COR-L47 (cell line): Measurements from ENCODE around the gene TRAPPC4.
"Not testable (repeated sequence)": the region's sequence is repeated elsewhere in the genome, so short reads cannot be mapped to it uniquely, and the experiment has no call there.

ENCODE experiments used
- DNase-seq: peaks from one replicate; lab custom pipeline; 2025; lab: John Stamatoyannopoulos, UW

The TRAPPC4 gene, protein sequence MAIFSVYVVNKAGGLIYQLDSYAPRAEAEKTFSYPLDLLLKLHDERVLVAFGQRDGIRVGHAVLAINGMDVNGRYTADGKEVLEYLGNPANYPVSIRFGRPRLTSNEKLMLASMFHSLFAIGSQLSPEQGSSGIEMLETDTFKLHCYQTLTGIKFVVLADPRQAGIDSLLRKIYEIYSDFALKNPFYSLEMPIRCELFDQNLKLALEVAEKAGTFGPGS

DNA sequence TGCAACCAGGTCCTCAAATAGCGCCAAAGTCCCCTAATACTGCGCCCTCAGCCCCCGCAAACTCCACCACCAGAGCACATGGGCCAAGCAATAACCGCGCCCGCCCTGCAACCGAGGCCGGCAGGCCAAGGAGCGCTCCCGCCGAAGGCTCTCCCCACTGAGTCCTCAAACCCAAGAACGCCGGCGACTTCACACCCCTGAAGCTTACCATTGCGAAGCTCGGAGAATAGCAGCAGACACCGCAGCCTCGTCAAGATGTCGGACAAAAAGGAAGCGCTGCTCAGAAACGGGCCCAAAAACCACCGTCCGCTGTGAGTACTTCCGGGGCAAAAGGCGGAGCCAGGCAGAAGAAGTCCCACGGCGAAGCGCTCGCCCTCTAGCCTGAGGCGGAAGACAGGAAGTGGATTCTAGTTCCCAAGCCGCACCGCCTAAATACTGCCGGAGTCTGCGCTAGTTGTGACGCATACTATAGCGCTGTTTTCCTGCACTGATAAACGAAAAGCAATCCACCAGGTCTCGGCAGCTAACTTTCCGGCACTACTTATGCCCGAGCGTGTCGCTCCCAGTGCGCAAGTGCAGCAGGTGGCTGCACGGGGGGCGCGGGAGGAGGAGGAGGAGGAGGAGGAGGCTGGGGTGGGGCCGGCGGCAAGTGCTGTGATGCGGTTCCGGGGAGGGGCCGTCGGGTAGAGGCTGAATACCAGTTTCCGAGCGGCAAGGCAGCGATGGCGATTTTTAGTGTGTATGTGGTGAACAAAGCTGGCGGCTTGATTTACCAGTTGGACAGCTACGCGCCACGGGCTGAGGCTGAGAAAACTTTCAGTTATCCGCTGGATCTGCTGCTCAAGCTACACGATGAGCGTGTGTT is at the start of gene TRAPPC4, which contains the start of gene RPS25:
TSS of gene TRAPPC4 (plus strand) at position 693 of the 865 bp plus-strand sequence. CDS start at position 723, 30 bp downstream.
TSS of gene RPS25 (minus strand) at position 270 of the 865 bp plus-strand sequence. CDS start at position 211, 59 bp downstream.
- peak; percentile 94 for DNase-seq

DNA sequence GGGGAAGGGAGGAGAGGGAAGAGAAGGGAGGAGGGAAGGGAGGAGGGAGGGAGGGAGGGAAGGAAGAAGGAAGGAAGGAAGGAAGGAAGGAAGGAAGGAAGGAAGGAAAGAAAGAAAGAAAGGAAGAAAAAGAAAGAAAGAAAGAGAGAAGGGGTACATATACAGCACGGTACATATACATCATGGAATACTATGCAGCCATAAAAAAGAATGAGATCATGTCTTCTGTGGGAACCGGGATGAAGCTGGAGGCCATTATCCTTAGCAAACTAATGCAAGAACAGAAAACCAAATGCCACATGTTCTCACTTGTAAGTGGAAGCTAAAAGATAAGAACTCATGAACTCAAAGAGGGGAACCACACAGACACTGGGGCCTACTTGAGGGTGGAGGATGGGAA is 49.1 kb upstream of the TRAPPC4 start:
- DNase-seq, result not testable (repeated sequence)

DNA sequence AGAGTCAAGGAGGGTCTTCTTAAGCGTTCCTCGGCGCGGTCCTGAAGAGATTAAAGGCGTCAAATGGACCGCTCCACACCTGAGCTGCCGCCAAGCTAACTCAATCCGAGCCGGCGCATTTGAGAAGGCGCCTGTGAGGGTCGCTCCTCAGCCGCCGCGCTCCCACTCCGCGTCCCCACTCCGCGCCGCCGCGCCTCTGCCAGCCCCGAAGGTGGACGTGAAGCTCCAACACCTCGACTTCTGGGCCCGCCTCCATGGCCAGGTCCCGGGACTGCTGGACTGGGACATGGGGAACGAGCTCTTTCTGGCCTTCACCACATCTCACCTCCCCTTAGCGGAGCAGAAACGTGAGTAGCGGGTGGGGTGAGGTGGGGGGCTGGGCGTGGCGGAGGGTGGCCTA is 46.9 kb upstream of the TRAPPC4 start, which contains the start of gene FOXR1:
TSS of gene FOXR1 (plus strand) at position 116 of the 400 bp plus-strand sequence. CDS start at position 287, 171 bp downstream.
- DNase-seq, result no peak

DNA sequence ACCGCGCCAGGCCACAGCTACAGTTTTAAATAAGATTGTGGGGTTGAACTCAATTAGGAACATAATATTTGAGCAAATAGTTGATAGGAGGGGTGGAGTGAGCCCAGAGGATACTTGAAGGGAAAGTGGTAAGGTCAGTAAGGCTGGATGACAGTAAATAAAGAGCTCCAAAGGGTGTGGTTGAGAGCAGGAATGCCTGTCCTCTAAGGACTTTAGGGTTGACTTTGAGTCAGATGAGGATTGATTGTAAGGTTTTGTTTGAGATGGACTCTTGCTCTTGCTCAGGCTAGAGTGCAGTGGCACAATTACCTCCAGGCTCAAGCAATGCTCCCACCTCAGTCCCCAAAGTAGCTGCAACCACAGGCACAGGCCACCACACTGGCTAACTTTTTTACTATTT is 44.6 kb upstream of the TRAPPC4 start:
- no peak for DNase-seq

DNA sequence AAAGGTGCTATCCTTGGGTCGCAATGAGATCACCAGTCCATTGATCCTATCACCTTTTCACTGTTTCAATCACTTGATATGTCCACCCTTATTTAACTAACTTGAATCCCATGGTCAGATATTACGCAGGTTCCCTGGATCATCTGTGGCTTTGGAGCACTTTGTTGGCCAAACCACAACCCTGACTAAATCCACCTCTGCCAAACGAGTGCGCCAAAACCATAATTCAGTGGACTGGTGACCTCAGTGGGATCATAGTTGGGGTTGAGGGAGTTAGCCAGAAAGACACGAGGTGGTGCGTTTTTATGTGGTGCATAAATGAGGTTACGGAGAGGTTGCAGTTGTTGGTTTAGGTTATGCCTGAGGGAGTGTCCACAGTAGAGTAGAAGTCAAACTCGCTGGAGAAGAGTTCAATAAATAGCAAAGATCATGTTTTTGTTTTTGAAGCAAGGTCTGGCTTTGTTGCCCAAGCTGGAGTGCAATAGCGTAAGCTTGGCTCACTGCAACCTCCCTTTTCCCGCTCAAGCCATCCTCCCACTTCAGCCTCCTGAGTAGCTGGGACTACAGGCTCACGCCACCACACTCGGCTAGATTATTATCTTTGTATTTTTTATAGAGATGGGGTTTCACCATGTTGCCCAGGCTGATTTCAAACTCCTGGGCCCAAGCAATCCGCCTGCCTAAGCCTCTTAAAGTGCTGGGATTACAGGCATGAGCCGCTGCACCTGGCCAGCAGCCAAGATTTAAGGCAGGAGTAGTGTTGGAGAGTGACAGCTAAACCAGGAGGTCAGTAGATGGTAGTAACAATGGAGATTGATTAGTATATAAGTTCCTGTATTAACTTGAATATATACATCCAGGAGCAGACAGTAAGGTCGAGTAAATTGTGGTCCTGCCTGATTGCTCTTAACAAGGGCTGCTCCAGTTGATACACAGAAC is 42.5 kb upstream of the TRAPPC4 start:
- DNase-seq, result no peak

DNA sequence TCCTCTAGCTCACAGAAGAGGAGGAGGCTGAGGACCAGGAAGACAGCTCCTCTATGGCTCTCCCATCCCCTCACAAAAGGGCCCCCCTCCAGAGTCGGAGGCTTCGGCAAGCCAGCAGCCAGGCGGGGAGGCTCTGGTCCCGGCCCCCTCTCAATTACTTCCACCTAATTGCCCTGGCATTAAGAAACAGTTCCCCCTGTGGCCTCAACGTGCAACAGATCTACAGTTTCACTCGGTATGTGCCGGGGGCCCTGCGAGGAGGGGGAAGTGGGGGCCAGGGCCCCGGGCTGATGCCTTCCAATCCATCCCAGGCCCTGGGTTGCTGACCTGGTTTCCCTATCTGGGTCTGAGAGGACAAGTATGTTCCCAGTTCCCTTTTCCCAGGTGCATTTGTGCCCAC is 39.1 kb upstream of the TRAPPC4 start:
- DNase-seq, result no peak

DNA sequence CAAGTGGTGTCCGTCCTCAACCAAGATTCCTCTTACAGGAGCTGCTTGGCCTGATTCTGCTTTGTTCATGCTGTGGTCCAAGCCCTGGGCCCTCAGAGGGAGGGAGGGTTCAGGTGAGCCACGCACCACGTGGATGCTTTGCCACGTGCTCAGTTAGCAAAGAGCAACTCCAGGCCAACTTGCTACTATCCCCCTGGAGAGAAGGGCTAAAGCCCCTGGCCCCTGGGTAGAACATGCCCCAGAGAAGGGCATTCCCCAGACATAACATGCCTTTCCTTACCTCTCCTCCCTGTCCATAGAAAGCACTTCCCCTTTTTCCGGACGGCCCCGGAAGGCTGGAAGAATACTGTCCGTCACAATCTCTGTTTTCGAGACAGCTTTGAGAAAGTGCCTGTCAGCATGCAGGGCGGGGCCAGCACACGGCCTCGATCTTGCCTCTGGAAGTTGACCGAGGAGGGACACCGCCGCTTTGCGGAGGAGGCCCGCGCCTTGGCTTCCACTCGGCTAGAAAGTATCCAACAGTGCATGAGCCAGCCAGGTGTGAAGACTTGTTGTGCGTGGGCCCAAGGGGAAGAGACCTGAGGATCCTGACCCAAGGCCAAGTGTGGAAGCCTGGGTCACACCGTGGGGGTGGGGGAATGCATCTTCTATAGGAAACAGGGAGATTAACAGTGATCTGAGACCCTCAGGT is 38.2 kb upstream of the TRAPPC4 start:
- no peak for DNase-seq

DNA sequence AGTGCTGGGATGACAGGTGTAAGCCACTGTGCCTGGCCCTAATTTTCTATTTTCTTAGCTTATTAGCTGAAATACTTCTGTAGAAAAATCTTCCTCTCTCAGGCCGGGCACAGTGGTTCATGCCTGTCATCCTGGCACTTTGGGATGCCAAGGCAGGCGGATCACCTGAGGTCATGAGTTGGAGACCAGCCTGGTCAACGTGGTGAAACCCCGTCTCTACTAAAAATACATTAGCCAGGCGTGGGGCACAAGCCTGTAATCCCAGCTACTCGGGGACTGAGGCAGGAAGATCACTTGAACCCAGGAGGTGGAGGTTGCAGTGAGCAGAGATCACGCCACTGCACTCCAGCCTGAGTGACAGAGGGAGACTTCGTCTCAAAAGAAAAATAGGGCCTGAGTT is 34.2 kb upstream of the TRAPPC4 start:
- not testable (repeated sequence) for DNase-seq

DNA sequence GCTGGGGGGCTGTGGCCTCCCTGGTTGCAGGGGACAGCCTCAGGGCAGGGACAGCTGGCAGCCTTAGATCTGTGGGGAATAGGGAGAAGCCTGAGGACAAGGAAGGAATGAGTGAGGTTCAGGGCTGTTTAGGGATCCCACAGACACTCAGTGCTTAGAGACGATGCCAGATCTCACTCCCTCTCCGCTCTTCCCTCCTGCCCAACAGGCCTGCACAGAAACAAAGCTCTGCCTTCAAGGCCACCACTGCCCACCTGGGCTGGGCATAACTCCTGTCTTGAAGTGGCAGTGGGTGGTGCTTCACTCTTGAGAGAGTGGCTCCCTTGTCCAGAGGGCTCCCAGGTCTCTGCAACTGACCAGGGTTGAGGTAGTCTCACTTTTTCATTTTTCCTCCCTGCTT is 33.7 kb upstream of the TRAPPC4 start:
- DNase-seq, result no peak

DNA sequence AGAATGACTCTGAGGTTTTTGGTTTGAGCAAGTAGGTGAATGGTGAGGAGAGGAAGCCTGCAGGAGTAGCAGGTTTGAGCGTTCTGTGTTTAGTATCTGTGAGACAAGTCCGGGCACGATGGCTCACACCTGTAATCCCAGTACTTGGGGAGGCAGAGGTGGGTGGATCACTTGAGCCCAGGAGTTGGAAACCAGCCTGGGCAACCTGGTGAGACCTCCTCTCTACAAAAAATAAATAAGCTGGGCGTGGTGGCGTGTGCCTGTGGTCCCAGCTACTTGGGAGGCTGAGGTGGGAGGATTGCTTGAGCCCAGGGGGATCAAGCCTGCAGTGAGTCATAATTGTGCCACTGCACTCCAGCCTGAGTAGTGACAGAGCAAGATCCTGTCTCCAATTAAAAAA is 30.3 kb upstream of the TRAPPC4 start:
- DNase-seq, result no peak

DNA sequence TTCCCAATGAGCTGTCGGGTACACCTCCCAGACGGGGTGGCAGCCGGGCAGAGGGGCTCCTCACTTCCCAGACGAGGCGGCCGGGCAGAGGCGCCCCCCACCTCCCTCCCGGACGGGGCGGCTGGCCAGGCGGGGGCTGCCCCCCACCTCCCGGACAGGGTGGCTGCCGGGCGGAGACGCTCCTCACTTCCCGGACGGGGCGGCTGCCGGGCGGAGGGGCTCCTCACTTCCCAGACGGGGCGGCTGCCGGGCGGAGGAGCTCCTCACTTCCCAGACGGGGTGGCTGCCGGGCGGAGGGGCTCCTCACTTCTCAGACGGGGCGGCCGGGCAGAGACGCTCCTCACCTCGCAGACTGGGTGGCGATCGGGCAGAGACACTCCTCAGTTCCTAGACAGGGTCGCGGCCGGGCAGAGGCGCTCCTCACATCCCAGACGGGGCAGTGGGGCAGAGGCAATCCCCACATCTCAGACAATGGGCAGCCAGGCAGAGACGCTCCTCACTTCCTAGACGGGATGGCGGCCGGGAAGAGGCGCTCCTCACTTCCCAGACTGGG is 27.0 kb upstream of the TRAPPC4 start:
- DNase-seq, result not testable (repeated sequence)

DNA sequence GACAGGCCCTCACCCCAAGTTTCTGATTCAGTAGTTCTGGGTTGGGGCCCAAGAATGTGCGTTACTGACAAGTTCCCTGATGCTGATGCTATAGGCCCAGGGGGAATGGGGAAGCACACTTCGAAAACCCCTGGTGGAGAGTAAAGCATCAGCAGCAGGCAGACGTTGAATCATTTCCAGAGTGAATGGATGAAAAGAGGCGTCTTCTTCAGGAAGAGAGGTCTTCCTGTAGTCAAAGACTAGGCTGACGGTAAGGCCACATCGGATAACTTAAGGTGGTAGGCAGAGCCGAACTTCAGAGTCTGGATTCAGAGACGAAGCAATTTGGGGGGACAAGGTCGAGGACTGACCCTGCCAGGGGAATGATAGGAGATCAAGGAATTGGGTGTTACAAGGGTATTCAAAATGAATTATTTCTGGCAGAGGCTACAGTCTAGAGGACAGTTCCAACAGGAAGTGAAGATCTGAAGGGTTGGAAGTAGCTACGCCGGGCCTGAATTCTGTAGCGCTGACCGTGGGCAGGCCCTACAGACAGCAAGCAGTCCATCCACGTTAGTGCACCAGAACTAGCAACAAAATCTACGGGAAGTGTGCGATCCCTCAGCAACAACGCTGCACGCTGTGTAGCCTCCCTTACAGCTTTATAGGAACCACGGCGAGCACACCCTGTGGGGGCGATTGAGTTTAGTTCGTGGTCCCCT is 21.5 kb upstream of the TRAPPC4 start:
- DNase-seq, result no peak

DNA sequence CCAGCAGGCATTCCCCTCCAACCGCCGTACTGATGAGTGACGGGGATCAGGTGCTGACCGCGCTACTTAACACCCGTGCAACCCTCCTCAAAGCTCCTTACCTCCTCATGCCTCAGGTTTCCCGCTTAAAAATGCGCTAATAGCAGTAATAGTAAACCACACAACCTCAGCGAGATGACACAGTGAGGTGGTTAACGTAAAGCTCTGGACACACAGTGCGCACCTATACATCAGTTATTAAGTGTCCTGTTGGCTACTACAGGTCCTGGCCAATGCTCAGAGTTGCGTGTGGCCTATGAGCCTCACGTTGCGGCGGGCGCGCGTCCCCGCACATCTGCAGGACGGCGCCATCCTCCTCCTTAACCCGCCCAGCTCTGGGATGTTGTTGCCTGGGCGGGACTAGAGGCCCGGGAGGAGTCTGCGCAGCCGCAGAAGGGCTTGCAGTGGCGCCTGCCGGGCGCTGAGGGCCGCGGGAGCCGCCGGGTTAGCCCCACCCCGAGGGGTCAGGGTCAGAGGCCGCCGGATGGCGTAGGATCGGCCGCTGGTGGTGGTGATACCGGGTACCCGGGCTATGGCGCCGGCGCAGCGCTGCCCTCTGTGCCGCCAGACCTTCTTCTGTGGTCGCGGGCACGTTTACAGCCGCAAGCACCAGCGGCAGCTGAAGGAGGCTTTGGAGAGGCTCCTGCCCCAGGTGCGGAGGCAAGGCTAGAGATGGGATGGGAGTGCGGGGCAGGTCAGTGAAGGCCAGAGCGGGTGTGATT is 20.8 kb upstream of the TRAPPC4 start, which contains the start of gene CENATAC:
TSS of gene CENATAC (plus strand) at position 512 of the 761 bp plus-strand sequence. CDS start at position 572, 60 bp downstream.
- peak; percentile 88 for DNase-seq

DNA sequence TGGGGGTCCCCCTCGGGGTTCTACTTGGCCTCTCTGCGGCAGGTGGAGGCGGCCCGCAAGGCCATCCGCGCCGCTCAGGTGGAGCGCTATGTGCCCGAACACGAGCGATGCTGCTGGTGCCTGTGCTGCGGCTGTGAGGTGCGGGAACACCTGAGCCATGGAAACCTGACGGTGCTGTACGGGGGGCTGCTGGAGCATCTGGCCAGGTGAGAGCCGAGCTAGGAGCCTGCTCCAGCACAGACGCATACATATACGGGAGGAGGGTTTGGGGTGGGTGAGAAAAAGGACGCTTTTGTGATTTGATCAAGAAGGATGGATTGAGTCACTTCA is 20.2 kb upstream of the TRAPPC4 start:
- DNase-seq, result no peak

DNA sequence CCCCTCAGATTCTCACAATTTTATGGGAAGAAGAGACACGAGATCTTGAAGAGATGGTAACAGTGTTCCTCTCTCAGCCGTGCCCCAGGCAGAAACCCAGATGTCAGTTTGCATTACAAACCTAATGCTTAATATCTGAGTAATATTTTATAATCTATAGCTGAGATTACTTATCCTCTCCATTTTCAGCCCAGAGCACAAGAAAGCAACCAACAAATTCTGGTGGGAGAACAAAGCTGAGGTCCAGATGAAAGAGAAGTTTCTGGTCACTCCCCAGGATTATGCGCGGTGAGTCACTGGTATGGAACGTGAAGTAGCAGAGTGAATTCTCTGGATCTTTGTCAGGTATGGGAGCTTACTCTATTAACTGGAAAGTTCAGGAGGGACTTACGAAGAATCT is 19.7 kb upstream of the TRAPPC4 start:
- no peak for DNase-seq

DNA sequence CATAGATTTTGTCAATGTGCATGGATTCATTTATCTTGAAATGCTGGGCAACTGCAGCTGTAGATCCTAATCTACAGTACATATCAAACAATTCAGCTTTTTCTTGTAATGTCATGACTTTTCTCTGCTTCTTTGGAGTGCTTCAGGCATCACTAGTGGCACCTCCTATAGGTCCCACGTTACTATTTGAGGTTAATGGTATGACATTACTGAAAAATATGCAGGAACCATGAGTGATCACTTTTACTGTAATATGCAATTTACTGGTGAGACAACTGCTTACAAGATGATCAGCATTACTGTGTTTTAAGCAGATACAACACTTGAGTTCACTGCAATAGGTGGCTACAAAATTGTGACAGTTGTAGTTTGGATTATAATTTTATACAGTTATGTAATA is 17.7 kb upstream of the TRAPPC4 start:
- no peak for DNase-seq

DNA sequence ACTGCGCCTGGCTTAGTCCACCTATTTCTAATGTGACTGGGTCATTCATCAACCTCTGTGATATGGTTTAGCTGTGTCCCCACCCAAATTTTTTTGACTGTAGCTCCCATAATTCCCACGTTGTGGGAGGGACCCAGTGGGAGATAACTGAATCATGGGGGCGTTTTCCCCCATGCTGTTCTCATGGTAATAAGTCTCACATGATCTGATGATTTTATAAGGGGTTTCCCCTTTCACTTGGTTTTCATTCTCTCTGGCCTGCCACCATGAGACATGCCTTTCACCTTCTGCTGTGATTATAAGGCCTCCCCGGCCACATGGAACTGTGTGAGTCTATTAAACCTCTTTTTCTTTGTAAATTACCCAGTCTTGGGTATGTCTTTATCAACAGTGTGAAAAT is 11.9 kb upstream of the TRAPPC4 start:
- no peak for DNase-seq

DNA sequence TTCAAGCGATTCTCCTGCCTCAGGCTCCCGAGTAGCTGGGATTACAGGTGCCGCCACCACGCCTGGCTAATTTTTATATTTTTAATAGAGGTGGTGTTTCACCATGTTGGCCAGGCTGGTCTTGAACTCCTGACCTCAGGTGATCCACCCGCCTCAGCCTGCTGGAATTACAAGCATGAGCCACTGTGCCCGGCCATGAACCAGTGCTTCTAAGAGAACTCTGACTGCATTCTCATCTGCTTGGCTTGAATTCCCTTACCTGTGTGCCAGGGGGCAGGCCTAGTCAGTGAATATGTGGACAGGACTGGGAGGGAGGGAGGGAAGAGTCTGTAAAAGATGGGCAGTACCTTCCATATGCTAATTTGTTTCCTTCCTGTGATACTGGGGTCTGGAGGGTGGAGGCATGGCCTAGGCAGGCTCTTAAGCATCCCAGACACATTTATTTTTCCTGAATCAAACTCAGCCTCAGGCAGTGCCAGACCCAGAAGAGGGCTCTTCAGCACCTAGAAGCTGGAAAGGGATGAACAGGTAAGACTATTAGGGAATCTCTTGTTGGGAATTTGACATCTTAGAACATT is 7.0 kb upstream of the TRAPPC4 start:
- no peak for DNase-seq

DNA sequence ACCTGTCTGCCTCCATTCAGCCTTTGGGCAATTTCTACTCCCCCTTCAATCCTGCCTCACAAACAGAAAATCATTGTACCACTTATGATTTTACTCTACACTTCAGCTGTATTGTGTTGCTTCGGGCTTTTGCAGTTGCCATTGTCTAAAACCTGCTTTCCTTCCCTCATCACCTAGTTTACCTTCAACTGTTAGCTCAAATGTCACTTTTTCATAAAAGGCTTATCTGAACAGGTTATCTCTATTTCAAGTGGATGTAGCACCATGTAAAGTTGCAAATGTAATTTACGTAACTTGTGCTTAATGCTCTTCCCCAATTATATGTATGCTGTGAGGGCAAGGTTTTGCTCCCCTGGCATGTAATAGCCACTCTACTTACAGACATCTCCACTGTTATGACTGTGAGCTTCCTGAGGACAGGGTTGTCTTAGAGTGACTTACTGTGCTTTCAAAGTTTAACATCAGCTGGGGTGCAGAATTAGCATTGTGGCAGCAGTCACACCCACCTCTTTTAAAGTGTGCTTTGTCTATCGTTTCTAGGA is 5.9 kb upstream of the TRAPPC4 start:
- DNase-seq, result no peak
